K562 (cell line): ENCODE measurements around the gene MAGEB1. TPM values are rescaled to one million over a fixed set of nuclear protein-coding genes. Genes with fewer than 3 reads are reported as not detected.

ENCODE experiments used
- BRD9 ChIP-seq: fragments of 450-650 bp; IDR thresholded peaks from 2 replicates; pipeline ENCODE4 v1.6.1; 2018; ENCODE audit warnings: low read depth; ENCODE audit not compliant: partially characterized antibody
- CXXC5 ChIP-seq: fragments of 250-450 bp; sonication (Bioruptor Pico); IDR thresholded peaks from 2 replicates; pipeline ENCODE4 v1.8.0; 2022; ENCODE audit warnings: inconsistent platforms, mild to moderate bottlenecking, moderate library complexity
- GTF2F1 ChIP-seq: IDR thresholded peaks from 2 replicates; pipeline ENCODE4 v1.6.1; 2011; ENCODE audit warnings: low read depth, low read length, improper control_type of control experiment
- KLF16 ChIP-seq: IDR thresholded peaks from 2 replicates; pipeline ENCODE4 v1.6.1; 2016; ENCODE audit warnings: antibody characterized with exemption
- NFIX ChIP-seq: fragments of 250-450 bp; sonication (Bioruptor Pico); IDR thresholded peaks from 2 replicates; pipeline ENCODE4 v1.4.0; 2020; ENCODE audit warnings: low read depth, mild to moderate bottlenecking, moderate library complexity
- SAFB ChIP-seq: fragments of 200-400 bp; formaldehyde crosslinking; IDR thresholded peaks from 2 replicates; pipeline ENCODE4 v1.6.1; 2017; ENCODE audit warnings: low read depth, low read length, borderline replicate concordance
- SIRT6 ChIP-seq: IDR thresholded peaks from one replicate; pipeline ENCODE4 v1.6.1; 2012; ENCODE audit warnings: low read depth, mild to moderate bottlenecking, control low read depth, inconsistent platforms, low read length, moderate library complexity
- SOX6 ChIP-seq: fragments of 450-650 bp; IDR thresholded peaks from 2 replicates; pipeline ENCODE4 v1.6.1; 2014; ENCODE audit warnings: mild to moderate bottlenecking
- ZKSCAN3 ChIP-seq: fragments of 250-450 bp; sonication (Bioruptor Pico); IDR thresholded peaks from 2 replicates; pipeline ENCODE4 v1.4.0; 2020
- ZKSCAN8 ChIP-seq: fragments of 200-800 bp; sonication (Bioruptor generic); IDR thresholded peaks from 2 replicates; pipeline ENCODE4 v1.6.1; 2016; ENCODE audit warnings: missing genetic modification characterization, missing compliant biosample characterization
- ZNF124 ChIP-seq: sonication (generic); formaldehyde crosslinking; IDR thresholded peaks from 2 replicates; pipeline ENCODE4 v1.8.1; 2022; ENCODE audit warnings: missing genetic modification reagents
- ZNF175 ChIP-seq: fragments of 200-800 bp; sonication (Bioruptor generic); IDR thresholded peaks from 2 replicates; pipeline ENCODE4 v1.6.1; 2016; ENCODE audit warnings: low read depth, mild to moderate bottlenecking, missing genetic modification characterization, missing compliant biosample characterization
- polyA plus RNA-seq, 8 experiments: library from polyadenylated mRNA; depleted of rRNA in 4 of 8; stranded (reverse) in 5 of 8; unstranded in 3 of 8; fragments of >200 nt; fragmentation: Nextera tagmentation in 2 of 8; fragmentation: Illumina TruSeq in 1 of 8; extraction: Ambion mirVana in 2 of 8; extraction: Trizol in 1 of 8; gene quantifications; 2 replicates each; pipeline versions ENCODE4 v1.2.1 to v1.2.3, GENCODE V29; 2011 to 2014; ENCODE audit warnings: inconsistent platforms in 1 of 8, missing spikeins in 1 of 8
- total RNA-seq, 7 experiments: library from RNA; depleted of rRNA in 6 of 7; stranded (reverse); fragments of >200 nt in 6 of 7; fragmentation: Illumina TruSeq in 2 of 7; extraction: Trizol in 2 of 7; gene quantifications; 2 replicates each; pipeline versions ENCODE4 v1.2.1 to v1.2.3, GENCODE V29; 2011 to 2021; ENCODE audit warnings: low replicate concordance in 1 of 7
- TF ChIP-seq, protein P1 (sequence below): fragments of 450-650 bp; IDR thresholded peaks from 2 replicates; pipeline ENCODE4 v1.6.1; 2017; ENCODE audit warnings: antibody characterized with exemption, mild to moderate bottlenecking
- TF ChIP-seq, protein P2 (sequence below), 2 experiments: fragments of 450-650 bp; IDR thresholded peaks; 2 replicates each; pipeline ENCODE4 v1.6.1; 2016; ENCODE audit warnings: mild to moderate bottlenecking in 2 of 2, borderline replicate concordance in 1 of 2, low read depth in 1 of 2, moderate library complexity in 1 of 2
- TF ChIP-seq, protein P3 (sequence below): sonication (generic); formaldehyde crosslinking; IDR thresholded peaks from 2 replicates; pipeline ENCODE4 v1.8.1; 2022; ENCODE audit warnings: missing genetic modification reagents

Gene MAGEB1
- total and polyA plus RNA-seq, 9 of the 15 experiments (the other 6 are each of a cell fraction or from before 2014, with no cell fraction given) = 32.6 to 100 (median 43.4) TPM

DNA sequence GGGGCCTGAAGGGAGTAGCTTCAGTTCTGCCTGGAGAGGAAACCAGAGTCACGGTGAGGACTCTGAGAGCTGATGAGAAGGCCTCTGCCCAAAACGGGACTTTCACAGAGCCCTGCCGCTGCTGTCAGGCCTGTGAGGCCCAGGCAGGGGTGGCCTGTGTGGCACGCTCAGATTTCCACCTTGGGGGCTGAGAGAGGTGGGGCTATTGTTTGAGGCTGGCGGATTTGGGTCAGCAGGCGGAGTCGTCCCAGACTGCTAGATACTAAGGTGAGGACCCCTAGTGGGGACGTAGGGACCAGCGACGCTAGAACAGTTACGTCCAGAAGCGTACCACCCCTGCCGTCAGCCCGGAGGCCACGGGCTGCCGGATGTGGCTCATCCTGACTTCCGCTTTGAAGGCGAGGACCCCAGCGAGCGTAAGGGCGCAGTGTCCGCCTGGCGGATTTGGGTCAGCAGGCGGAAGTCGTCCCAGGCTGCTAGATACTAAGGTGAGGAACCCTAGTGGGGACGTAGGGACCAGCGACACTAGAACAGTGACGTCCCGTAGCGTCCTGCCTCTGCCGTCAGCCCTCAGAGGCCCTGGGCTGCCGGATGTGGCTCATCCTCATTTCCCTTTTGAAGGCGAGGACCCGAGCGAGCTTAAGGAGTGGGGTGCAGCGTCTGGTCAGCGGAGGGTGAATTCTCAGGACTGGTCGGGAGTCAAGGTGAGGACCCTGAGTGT lies at the start of gene MAGEB1 (continued):
- TF ChIP-seq, protein P1, sequence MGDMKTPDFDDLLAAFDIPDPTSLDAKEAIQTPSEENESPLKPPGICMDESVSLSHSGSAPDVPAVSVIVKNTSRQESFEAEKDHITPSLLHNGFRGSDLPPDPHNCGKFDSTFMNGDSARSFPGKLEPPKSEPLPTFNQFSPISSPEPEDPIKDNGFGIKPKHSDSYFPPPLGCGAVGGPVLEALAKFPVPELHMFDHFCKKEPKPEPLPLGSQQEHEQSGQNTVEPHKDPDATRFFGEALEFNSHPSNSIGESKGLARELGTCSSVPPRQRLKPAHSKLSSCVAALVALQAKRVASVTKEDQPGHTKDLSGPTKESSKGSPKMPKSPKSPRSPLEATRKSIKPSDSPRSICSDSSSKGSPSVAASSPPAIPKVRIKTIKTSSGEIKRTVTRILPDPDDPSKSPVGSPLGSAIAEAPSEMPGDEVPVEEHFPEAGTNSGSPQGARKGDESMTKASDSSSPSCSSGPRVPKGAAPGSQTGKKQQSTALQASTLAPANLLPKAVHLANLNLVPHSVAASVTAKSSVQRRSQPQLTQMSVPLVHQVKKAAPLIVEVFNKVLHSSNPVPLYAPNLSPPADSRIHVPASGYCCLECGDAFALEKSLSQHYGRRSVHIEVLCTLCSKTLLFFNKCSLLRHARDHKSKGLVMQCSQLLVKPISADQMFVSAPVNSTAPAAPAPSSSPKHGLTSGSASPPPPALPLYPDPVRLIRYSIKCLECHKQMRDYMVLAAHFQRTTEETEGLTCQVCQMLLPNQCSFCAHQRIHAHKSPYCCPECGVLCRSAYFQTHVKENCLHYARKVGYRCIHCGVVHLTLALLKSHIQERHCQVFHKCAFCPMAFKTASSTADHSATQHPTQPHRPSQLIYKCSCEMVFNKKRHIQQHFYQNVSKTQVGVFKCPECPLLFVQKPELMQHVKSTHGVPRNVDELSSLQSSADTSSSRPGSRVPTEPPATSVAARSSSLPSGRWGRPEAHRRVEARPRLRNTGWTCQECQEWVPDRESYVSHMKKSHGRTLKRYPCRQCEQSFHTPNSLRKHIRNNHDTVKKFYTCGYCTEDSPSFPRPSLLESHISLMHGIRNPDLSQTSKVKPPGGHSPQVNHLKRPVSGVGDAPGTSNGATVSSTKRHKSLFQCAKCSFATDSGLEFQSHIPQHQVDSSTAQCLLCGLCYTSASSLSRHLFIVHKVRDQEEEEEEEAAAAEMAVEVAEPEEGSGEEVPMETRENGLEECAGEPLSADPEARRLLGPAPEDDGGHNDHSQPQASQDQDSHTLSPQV = no peak
- no peak for TF ChIP-seq KLF16
- no peak for TF ChIP-seq NFIX (CRISPR knock-in tag)
- TF ChIP-seq, protein P2, sequence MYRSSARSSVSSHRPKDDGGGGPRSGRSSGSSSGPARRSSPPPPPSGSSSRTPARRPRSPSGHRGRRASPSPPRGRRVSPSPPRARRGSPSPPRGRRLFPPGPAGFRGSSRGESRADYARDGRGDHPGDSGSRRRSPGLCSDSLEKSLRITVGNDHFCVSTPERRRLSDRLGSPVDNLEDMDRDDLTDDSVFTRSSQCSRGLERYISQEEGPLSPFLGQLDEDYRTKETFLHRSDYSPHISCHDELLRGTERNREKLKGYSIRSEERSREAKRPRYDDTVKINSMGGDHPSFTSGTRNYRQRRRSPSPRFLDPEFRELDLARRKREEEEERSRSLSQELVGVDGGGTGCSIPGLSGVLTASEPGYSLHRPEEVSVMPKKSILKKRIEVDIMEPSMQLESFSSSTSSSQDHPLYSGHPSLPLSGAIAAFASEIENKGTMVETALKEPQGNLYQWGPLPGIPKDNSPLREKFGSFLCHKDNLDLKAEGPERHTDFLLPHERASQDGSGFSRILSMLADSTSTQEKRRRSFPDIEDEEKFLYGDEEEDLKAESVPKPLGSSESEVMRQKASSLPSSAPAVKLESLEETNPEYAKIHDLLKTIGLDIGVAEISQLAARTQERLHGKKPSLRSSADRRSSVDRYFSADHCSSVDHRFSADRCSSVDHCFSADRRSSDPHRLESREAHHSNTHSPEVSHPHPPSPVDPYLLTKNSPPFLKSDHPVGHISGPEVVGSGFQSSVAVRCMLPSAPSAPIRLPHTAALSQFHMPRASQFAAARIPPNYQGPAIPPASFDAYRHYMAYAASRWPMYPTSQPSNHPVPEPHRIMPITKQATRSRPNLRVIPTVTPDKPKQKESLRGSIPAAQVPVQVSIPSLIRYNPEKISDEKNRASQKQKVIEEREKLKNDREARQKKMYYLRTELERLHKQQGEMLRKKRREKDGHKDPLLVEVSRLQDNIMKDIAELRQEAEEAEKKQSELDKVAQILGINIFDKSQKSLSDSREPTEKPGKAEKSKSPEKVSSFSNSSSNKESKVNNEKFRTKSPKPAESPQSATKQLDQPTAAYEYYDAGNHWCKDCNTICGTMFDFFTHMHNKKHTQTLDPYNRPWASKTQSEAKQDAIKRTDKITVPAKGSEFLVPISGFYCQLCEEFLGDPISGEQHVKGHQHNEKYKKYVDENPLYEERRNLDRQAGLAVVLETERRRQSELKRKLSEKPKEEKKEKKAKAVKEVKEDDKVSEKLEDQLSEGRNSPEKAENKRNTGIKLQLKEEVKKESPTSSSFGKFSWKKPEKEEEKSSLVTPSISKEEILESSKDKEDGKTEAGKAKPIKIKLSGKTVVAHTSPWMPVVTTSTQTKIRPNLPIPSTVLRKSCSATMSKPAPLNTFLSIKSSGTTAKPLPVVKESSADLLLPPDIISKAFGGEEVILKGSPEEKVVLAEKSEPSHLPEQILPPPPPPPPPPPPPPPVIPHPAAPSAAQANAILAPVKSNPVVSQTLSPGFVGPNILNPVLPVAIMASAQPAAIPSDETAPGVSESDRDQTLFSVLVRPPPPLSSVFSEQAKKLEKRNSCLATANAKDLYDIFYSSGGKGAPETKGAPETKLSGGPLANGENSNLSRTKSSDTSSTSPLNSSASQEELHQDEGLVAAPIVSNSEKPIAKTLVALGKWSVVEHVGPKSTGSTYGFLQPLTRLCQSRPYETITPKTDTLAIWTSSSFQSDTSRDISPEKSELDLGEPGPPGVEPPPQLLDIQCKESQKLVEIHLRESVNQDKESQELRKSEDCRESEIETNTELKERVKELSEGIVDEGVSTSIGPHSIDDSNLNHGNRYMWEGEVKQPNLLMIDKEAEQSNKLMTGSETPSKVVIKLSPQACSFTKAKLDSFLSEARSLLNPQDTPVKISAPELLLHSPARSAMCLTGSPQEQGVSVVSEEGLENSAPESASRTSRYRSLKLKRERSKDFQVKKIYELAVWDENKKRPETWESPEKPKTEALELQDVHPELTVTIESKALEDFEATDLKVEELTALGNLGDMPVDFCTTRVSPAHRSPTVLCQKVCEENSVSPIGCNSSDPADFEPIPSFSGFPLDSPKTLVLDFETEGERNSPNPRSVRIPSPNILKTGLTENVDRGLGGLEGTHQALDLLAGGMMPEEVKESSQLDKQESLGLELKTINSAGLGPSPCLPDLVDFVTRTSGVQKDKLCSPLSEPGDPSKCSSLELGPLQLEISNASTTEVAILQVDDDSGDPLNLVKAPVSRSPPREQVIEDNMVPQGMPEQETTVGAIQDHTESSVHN (IDR thresholded peaks at IDR 0.05; ENCODE audit: borderline replicate concordance in 1 of 2, low read depth in 1 of 2) = no peak
- TF ChIP-seq BRD9 = no peak
- TF ChIP-seq, protein P3, sequence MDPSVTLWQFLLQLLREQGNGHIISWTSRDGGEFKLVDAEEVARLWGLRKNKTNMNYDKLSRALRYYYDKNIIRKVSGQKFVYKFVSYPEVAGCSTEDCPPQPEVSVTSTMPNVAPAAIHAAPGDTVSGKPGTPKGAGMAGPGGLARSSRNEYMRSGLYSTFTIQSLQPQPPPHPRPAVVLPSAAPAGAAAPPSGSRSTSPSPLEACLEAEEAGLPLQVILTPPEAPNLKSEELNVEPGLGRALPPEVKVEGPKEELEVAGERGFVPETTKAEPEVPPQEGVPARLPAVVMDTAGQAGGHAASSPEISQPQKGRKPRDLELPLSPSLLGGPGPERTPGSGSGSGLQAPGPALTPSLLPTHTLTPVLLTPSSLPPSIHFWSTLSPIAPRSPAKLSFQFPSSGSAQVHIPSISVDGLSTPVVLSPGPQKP (CRISPR knock-in tag) = no peak
- no peak for TF ChIP-seq SIRT6
- peak; percentile 77 for TF ChIP-seq CXXC5
- TF ChIP-seq ZKSCAN8 = no peak; the same call in 1 of the 2 replicates
- no peak for TF ChIP-seq ZNF124 (CRISPR knock-in tag)
- no peak for TF ChIP-seq GTF2F1
- no peak for TF ChIP-seq SAFB
- TF ChIP-seq ZNF175 (CRISPR knock-in tag) = no peak
- TF ChIP-seq ZKSCAN3 = no peak
- TF ChIP-seq SOX6 = peak; percentile 43; the same call in 1 of the 2 replicates
